GM12873 (cell line): ENCODE results near the gene C20orf144.

ENCODE experiments used
- CTCF ChIP-seq: IDR thresholded peaks from 2 replicates; pipeline ENCODE4 v1.5.1; 2012; ENCODE audit warnings: low read depth, mild to moderate bottlenecking, moderate library complexity, low read length, control low read depth; ENCODE audit not compliant: insufficient read depth; ENCODE audit errors: missing control alignments

Gene C20orf144

GRCh38 chr20:33671573-33672288 lies 9.6 kb downstream of the C20orf144 start:
- no peak for TF ChIP-seq CTCF

GRCh38 chr20:33672426-33673113 lies 10.4 kb downstream of the C20orf144 start:
- no peak for TF ChIP-seq CTCF

- TF ChIP-seq CTCF = no peak
These were observed 10.9 kb downstream of the C20orf144 start for GRCh38 chr20:33673114-33673409.

GRCh38 chr20:33673410-33674293 lies 11.5 kb downstream of the C20orf144 start:
- no peak for TF ChIP-seq CTCF

- TF ChIP-seq CTCF = no peak
These were observed 12.4 kb downstream of the C20orf144 start, which contains the start of gene NECAB3 for GRCh38 chr20:33674294-33675135. TSS of gene NECAB3 (minus strand) at chr20:33674428. CDS start at chr20:33674352, 76 bp downstream.

- no peak for TF ChIP-seq CTCF
These were observed 13.2 kb downstream of the C20orf144 start for GRCh38 chr20:33675136-33675959.
